ENCODE results near the gene CLIC4.
A peak's percentile ranks its signal among the peaks of the same experiment; 100 is the strongest.
"Not testable (repeated sequence)": the region's sequence is repeated elsewhere in the genome, so short reads cannot be mapped to it uniquely, and the experiment has no call there.

CLIC4 gene

DNA sequence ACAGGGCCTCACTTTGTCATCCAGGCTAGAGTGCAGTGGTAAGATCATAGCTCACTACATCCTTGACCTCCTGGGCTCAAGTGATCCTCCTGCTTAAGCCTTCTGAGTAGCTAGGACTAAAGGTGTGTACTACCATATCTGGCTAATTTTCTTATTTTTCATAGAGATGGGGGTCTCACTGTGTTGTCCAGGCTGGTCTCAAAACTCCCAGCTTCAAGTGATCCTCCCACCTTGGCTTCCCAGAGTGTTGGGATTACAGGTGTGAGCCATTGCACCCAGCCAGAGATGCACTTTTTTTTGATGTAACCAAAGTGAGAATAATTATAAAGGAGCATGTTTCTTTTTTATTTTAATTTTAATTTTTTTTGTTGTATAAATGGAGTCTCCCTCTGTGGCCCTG is 28.4 kb downstream of the CLIC4 start:
- DNase-seq, result no peak

DNA sequence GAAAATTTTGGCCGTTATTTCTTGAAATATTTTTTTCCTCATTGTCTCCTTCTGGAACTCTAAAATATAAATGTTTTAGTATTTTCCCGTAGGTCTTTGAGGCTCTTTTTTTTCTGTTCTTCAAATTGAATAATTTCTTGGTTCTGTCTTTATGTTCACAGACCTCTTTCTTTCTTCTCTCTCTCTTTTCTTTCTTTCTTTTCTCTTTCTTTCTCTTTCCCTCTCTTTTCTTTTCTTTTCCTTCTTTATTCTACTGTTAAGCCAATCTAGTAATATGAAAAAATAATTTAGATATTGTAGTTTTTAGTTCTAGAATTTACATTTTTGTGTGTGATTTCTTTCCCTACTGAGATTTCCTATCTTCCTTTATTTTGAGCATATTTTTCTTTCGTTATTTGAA is 30.1 kb downstream of the CLIC4 start:
- no peak for DNase-seq

DNA sequence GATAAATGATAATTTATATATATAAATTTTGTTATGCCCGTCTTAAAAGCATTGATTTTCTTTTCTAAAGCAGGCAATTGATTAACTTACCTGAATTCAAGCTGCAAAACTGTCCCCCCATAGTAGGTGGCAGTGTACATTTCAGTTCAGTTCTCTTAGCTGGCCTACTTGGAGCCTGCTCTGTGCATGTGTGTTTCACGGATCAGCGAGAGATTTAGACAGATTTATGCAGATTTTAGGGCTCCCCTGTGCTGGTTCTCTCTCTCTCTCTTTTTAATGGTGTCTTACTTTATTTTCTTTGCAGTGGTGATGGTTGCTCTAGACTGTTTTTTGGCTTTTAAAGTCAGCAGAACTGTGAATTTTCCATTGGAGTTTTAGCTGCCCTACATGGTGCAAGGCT is 30.7 kb downstream of the CLIC4 start:
- no peak for DNase-seq

DNA sequence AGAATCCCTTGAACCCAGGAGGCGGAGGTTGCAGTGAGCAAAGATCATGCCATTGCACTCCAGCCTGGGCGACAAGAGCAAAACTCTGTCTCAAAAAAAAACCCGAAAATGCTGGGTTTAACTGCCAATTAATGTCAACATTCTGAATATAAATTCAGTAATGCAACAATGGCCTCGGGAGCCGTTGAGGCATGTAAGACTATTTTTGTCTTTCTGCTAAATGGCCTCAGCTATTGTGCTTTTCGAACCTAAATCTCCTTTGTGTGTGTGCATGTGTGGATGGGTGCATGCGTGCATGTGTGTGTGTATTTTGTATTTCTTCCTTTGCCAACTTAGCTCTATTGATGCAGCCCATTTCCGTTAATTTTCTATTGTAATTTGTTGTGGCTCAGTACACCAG is 31.6 kb downstream of the CLIC4 start:
- no peak for DNase-seq

DNA sequence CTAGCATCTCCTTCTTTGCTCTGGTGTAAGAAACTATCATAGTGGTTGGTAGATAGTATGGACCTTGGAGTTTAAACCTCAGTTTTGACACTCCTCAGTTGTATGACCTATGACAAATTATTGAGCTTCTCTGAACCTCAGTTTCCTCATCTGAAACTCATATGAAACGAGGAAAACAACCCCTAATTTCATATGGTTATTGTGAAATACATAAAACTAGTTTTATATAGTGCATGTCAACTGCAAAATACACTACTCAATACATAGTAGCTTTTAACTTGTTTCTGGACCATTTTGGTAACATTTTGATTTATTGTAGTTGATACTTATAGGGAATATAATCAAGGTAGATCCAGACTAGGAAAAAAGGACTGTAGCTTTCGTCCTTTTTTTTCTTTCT is 32.9 kb downstream of the CLIC4 start:
- DNase-seq, result no peak

DNA sequence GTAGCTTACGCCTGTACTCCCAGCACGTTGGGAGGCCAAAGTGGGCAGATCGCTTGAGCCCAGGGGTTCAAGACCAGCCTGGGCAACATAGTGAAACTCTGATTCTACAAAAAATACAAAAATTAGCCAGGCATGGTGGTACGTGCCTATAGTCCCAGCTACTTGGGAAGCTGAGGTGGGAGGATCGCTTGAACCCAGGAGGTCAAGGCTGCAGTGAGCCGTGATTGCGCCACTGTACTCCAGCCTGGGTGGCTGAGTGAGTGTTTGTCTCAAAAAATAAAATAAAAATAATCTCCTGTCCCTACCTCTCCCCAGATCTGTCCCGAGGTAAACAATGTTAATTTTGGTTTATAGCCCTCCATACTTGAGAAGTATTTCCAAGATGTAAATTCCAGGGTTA is 34.0 kb downstream of the CLIC4 start:
- not testable (repeated sequence) for DNase-seq

DNA sequence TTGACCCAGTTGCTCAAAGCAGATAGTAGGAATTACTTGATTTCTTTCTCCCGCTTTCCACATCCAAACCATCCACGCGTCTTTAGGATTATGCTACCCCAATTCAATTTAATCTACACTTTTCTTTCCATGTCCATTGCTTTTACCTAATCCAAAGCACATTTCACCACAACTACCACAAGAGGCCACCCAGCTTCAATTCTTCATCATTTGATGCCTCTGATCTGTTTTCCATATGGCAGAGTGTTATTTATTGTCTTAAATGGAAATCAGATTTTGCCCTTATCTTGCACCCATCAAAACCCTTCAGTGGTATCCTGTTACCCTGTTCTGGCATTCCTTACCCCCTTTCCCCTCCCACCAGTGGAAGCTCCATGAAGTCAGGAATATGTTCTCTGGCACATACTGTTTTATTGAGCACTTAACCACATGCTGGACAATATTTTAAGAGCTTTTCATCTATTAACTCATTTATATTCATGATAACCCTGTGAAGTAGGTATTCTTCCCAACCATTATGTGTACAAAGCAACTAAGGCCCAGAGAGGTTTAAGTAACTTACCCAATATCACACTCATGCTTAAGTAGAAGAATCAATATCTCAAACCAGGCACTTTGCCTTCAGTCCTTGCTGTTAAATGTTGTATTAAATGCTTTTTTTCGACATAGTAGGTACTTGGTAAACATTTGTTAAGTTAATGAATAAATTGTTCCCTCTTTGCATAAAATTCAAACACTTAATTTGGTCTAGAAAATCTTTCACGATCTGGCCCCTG is 34.6 kb downstream of the CLIC4 start:
- peak; percentile 19 for DNase-seq

DNA sequence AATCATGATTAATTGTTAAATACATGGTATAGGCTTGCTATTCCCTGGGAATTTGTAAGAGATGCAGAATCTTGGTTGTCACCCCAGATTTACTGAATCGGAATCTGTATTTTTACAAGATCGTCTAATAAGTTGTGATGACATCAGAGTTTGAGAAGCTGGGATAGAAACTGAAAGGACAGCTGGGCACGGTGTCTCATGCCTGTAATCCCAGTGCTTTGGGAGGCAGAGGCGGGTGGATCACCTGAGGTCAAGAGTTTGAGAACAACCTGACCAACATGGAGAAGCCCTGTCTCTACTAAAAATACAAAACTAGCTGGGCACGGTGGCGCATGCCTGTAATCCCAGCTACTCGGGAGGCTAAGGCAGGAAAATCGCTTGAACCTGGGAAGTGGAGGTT is 35.4 kb downstream of the CLIC4 start:
- not testable (repeated sequence) for DNase-seq

DNA sequence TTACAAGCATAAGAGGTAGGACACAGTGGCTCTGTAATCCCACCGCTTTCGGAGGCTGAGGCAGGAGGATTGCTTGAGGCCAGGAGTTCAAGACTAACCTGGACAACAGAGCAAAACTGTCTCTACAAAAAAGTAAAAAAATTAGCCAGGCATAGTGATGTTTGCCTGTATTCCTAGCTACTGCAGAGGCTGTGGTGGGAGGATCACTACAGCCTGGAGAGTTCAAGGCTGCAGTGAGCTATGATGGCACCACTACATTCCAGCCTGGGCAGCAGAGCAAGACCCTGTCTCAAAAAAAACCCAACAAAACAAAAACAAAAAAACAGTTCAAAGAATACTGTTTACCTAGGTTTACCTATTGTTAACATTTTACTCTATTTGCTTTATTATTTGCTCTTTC is 37.4 kb downstream of the CLIC4 start:
- DNase-seq, result no peak

DNA sequence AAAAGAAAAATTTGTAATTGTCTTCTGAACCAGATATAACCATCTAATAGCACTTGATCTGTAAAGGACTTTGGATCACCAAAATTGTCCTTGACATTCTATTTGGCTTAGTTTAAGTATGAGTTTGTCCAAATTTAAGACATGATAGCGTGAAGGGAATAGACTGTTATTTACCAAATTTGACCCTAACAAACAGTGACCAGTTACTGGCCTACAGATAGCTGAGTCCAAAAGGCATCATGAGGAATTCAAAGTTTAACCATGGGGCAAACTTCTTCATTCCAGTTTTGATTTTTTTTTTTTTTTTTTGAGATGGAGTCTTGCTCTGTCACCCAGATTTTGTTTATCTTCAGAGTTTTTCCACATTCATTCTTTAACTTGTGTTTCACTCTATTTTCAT is 38.5 kb downstream of the CLIC4 start:
- DNase-seq, result no peak

DNA sequence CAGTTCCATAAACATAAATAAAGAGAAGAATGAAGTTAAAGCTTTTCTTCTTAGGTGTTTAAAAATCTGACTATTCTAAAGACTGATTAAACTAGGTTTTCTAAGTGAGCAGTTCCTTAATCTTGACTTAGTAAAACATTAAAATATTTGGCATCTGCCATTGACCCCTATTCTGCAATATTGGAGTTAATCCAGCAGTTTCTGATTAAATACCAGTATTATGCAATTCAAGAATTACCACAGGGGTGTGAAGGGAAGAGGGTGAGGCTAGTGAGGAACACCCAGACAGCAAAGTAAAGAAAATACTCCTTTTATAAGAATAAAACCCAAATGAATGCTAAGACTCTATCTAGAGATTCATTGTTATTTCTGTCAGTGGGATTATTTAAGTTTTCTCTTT is 40.9 kb downstream of the CLIC4 start:
- DNase-seq, result peak; percentile 45

DNA sequence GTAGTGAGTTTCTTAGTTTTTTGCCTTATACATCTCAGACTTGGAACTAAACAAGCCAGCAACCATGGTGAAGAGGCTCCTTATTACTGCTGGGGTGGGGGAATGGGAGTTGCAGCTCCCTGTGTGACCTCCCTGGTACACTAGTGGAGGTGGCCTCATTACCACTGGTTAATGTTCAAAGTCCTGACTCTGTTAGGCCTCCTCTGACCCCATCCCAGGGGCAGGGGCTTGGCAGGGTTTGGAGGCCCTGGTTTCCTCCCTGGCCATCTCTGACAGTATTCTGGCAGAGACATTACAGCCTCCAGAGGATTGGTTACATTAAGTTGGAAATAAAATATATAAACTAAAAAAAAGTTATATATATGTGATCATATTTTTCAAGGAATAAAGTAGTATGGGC is 45.2 kb downstream of the CLIC4 start:
- DNase-seq, result no peak

DNA sequence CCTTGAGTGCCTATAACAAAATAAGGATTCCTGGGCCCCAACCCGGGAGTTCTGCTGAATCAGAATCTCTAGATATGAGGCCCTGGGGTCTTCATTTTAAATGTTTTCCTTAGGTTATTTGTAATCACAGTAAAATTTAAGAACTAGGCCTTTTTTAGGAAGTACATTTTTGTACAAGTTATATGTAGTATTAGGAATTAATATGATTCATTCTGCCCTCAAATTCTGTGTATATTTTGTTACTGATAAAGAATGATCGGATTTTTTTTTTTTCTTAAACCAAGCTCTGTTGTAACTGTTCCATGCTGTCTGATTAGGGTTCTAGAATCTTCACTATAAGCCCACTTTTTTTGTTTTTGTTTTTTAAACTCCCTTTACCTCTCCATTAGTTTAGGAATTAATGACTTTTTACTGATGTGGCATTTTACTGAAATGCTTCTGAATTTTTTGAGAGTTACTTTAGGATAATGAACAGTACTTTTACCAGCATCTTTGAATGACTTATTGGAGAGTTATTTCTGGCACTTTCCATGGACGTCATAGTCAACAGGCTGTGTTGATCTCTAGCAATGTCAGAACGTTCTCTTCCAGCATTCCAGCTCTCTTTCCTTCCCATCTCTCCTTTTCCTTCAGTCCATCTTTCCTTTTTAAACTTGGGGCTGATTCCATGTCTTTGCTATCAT is 48.3 kb downstream of the CLIC4 start:
- peak; percentile 89 for DNase-seq

DNA sequence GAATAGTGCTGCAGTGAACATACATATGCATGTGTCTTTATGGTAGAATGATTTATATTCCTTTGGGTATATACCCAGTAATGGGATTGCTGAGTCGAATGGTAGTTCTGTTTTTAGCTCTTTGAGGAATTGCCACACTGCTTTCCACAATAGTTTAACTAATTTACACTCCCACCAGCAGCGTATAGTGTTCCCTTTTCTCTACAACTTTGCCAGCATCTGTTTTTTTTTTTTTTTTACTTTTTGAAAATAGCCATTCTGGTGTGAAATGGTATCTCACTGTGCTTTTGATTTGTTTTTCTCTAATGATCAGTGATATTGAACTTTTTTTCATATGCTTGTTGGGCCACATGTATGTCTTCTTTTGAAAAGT is 48.9 kb downstream of the CLIC4 start:
- not testable (repeated sequence) for DNase-seq

DNA sequence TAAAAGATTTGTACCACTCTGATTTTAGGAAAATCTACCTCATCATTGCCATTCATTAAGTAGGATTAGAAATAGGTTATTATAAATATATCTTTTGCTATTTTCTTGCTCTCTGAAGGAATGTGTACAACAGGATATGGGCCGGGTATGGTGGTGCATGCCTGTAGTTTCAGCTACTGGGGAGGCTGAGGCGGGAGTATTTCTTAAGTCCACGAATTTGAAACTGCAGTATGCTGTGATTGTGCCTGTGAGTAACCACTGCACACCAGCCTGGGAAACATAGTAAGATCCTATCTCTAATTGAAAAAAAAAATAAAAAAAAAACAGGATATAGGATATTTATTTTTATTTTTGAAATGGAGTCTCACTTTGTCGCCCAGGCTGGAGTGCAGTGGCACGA is 50.0 kb downstream of the CLIC4 start:
- DNase-seq, result peak; percentile 33

DNA sequence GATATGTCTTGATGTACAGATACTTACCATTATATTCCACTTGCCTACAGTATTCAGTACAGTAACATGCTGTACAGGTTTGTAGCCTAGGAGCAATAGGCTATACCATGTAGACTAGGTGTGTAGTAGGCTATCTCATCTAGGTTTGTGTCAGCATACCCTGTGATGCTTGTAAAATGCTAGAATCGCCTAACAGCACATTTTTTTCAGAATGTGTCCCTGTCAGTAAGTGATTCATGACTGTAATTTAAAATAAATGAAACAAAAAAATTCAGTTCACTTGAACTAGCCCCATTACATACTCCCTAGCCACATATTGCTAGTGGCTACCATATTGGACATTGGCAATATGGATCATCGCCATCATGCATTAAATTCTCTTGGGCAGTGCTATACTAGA is 51.3 kb downstream of the CLIC4 start:
- DNase-seq, result no peak

DNA sequence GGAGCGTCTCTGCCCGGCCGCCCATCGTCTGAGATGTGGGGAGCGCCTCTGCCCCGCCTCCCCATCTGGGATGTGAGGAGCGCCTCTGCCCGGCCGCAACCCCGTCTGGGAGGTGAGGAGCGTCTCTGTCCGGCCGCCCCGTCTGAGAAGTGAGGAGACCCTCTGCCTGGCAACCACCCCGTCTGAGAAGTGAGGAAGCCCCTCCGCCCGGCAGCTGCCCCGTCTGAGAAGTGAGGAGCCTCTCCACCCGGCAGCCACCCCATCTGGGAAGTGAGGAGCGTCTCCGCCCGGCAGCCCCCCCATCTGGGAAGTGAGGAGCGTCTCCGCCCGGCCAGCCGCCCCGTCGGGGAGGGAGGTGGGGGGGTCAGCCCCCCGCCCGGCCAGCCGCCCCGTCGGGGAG is 54.0 kb downstream of the CLIC4 start:
- not testable (repeated sequence) for DNase-seq

DNA sequence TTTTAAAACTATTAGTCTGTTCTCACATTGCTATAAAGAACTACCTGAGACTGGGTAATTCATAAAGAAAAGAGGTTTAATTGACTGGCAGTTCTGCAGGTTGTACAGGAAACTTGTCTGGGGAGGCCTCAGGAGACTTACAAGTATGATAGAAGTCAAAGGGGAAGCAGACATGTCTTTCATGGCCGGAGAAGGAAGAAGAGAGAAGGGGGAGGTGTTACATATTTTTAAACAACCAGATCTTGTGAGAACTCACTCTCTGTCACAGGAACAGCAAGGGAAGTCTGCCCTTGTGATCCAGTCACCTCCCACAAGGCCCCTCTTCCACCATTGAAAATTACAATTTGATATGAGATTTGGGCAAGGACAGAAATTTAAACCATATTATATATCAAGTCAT is 55.9 kb downstream of the CLIC4 start:
- no peak for DNase-seq

DNA sequence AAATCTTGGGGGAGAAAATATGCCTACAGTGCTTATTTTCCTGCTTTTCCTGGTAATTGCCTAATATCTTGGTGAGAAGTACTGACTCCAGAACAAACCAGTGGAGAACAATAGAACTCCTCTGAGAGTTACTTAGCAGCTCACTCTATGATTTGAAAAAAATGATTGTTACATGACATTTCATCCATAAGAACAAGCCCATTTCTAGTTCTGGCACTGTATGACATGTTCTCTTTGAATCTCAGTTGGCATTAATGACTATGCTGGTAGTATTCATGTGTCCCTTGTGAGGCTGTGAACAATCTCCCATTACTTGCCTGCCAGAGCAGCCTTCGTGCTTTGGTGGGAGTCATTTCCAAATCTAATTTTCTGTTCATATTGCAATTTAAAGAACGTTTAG is 58.0 kb downstream of the CLIC4 start:
- no peak for DNase-seq

DNA sequence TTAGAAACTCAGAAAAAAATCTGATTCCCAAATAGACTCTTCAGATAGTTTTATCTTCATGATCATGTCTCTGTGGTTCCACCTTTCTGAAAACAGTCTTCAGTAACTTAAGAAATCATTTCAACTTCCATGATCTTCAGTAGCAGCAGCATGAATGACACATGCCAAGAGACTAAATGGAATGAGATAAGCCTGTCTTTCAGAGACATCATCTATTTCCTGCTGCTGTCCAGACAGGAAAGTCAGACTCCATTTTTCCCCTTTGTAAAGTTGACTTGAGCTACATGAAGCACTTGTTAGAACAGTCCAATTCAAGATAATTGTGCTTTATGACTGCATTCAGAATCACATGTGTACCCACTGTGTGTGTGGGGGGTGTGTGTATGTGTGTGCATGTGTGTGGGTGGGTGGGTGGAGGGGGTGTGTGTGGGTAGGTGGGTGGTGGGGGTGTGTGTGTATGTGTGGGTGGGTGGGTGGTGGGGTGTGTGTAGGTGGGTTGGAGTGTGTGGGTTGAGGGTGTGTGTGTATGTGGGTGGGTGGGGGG is 58.8 kb downstream of the CLIC4 start:
- DNase-seq, result no peak

DNA sequence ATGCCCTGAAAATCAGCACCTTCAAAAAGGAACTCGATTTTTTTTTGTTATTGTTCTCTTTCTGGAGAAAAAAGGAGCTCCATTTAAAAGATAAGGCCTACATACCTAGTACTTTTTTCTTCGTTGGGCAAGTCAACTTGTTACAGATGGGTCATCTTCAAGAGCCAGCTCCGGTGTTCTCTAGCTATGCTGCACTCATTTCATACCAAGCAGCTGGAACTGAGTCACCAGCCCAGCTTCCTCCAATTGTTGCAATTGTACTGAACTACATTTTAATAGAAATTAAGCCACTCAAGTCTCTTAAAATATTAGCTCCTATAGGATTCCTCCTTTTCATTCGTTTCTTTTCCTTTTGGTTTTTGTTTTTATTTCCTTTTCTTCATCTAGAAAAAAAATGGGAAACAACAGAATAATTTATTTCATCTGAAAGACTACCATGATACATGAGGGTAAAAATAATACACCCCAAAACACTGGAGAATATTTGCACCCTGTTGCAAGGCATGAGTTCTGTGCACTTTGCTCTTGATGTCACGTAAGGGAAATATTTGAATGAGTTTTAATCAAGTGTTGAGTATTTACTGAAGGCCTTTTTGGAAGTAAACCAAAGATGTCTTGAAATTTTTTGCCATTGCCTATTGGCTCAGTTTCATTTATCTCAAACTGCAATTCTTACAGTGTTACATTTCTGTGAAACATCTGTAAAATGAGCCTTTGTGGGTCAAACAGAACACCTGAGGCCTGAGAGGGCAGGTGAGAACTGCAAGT is 60.5 kb downstream of the CLIC4 start:
- DNase-seq, result peak; percentile 60

DNA sequence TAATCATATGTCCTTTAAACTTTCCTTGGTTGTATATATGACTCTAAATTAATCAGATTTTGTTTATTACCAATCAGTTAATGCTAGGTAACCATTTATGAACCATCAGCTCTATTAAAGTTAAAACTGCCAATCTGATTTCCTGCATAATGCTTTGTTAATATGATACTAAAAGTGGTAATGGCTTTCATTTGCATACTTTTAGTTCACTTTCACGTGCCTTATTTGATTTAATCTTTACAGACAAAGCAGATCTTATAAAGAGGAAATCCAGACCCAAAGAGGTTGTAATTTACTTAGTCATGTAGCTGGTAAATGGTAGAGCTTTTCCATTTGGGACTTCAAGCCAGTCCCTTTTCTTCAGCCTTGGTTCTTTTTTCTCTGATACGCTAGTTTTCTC is 61.3 kb downstream of the CLIC4 start:
- no peak for DNase-seq

DNA sequence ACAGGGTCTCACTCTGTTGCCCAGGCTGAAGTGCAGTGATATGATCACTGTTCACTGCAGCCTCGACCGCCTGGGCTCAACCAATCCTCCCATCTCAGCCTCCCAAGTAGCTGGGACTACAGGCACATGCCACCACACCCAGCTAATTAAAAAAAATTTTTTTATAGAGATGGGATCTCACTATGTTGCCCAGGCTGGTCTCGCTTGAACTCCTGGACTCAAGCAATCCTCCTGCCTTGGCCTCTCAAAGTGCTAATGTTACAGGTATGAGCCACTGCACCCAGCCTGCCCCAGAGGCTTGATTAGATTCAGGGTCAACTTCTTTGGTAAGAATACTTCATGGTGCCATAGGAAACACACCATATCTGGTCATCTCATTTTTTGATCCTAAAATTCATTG is 66.2 kb downstream of the CLIC4 start:
- not testable (repeated sequence) for DNase-seq
